Heart left ventricle (tissue), 16 donors: ENCODE data around the gene ASB13. TPM values are rescaled to one million over a fixed set of nuclear protein-coding genes. Genes with fewer than 3 reads are reported as not detected.

Experiments
- ATAC-seq, 4 donors: fragments of 200-7000 bp; cut with Tn5 transposase; one replicate each; pipeline ENCODE4 v1.9.1; 2020 to 2022; ENCODE audit warnings: moderate library complexity in 4 of 4, mild to moderate bottlenecking in 3 of 4, moderate number of reproducible peaks in 1 of 4
- DNase-seq, 5 donors: peaks; one replicate each; pipeline ENCODE4 v3.0.0-alpha.2; 2020
- H3K27ac ChIP-seq, 12 donors: fragments of 200-600 bp; sonication (generic) in 4 of 12; one replicate each; pipeline versions ENCODE4 v1.5.0 to v1.8.0; 2016 to 2022; ENCODE audit warnings: mild to moderate bottlenecking in 2 of 12
- H3K27me3 ChIP-seq, 9 donors: fragments of 200-600 bp; sonication (generic) in 2 of 9; one replicate each; pipeline versions ENCODE4 v1.5.1 to v1.8.0; 2016 to 2022; ENCODE audit warnings: mild to moderate bottlenecking in 3 of 9
- H3K36me3 ChIP-seq, 9 donors: fragments of 200-600 bp; sonication (generic) in 2 of 9; one replicate each; pipeline versions ENCODE4 v1.5.0 to v1.8.0; 2018 to 2022; ENCODE audit warnings: mild to moderate bottlenecking in 2 of 9
- H3K4me1 ChIP-seq, 12 donors: fragments of 200-600 bp; sonication (generic) in 4 of 12; one replicate each; pipeline versions ENCODE4 v1.5.0 to v1.8.0; 2016 to 2022; ENCODE audit warnings: mild to moderate bottlenecking in 3 of 12
- H3K4me3 ChIP-seq, 12 donors: fragments of 200-600 bp; sonication (generic) in 4 of 12; one replicate each; pipeline versions ENCODE4 v1.5.0 to v1.8.0; 2017 to 2022; ENCODE audit warnings: mild to moderate bottlenecking in 9 of 12, moderate library complexity in 4 of 12
- H3K9me3 ChIP-seq, 12 donors: fragments of 200-600 bp; sonication (generic) in 4 of 12; one replicate each; pipeline versions ENCODE4 v1.5.0 to v1.8.0; 2016 to 2022; ENCODE audit warnings: mild to moderate bottlenecking in 1 of 12
- POLR2A ChIP-seq, 2 donors: fragments of 450-650 bp; IDR thresholded peaks; one replicate each; pipeline ENCODE4 v1.6.1; 2017; ENCODE audit warnings: antibody characterized with exemption in 2 of 2, mild to moderate bottlenecking in 2 of 2, moderate library complexity in 2 of 2
- WGBS, 4 donors: extraction: QIAGEN DNeasy Blood & Tissue Kit in 2 of 4; methylation state at CpG; one replicate each; pipeline versions ENCODE4 v1.1.5 to v1.1.7; 2013 to 2018; 5-methylcytosine and 5-hydroxymethylcytosine counted together
- intact Hi-C, 10 donors: fragments of 100-400 bp; cut with DNase I; formaldehyde crosslinking; loops; one replicate each; pipeline versions ENCODE4 v1.11.1 to v1.14.2; 2022
- polyA plus RNA-seq, 2 donors: library from polyadenylated mRNA; stranded (reverse); fragments of 200-250 nt; gene quantifications; one replicate each; pipeline ENCODE4 v1.2.3, GENCODE V29; 2013
- total RNA-seq, 9 donors: library from RNA; depleted of rRNA in 2 of 9; stranded (reverse); fragments of >200 nt in 2 of 9; fragmentation: NEBNext Ultra II Directional in 3 of 9; extraction: Animal tissue kit (Norgen Biotek cat#: 25700) in 3 of 9; gene quantifications; one replicate each; pipeline versions ENCODE4 v1.1.0 to v1.2.4, GENCODE V29; 2016 to 2023
- TF ChIP-seq, protein P1 (sequence below), 12 donors: fragments of 200-600 bp; sonication (generic) in 4 of 12; IDR thresholded peaks; one replicate each; pipeline versions ENCODE4 v1.5.0 to v1.8.0; 2018 to 2022; ENCODE audit warnings: antibody characterized with exemption in 12 of 12, mild to moderate bottlenecking in 5 of 12
- donor health status: ischemic (EF 13 %, LVEDD 7.1; RV severe dilation, severe dysfunction).
- donor health status: healthy with polysubstance abuse.
- donor health status: DM: no; HTN: yes; CAD: no.
- donor health status: DM: no; HTN: no; CAD: no.
- donor health status: ischemic (EF 25% LVEDD 6.9; RV normal size, moderate dysfunction).
- donor health status: ischemic (EF 25% LVEDD 5.7; RV mildly dilated, moderate dysfunction).
- donor health status: healthy.
- donor health status: DM: yes; HTN: yes; CAD: no.
- donor health status: ischemic (EF 35%, LVEDD 5.7; RV mildly dilated, moderate dysfunction).
- donor health status: nonischemic (EF 11% LVEDD 7.7; RV severe dilation, severe dysfunction).
- donor health status: DM: yes; HTN: yes; CAD: no.
- donor health status: PGD.
- donor health status: ischemic (EF 29% LVEDD 5.4; RV normal size, mild dysfunction).
- donor health status: nonischemic (EF 23%, LVEDD 6.1; RV moderate dilation, normal function).

ASB13 gene
- total and polyA plus RNA-seq, 11 donors: 9.9 to 18.6 (median 13.3) TPM

GRCh38 chr10:5634918-5635317 lies 31.5 kb downstream of the ASB13 start:
- no peak for ATAC-seq
- H3K27me3 ChIP-seq: no peaks in the 10 kb centered on the region
- 87 to 91% (median 89%) methylated on average over 7 of the region's 7 CpGs for WGBS, 4 donors
- intact Hi-C loops: loop anchor here in 3 of 10 donors (5.0 to 10.0 kb wide), 2 partner anchors 237 to 240 kb away; no protein-coding TSS in a partner anchor
- H3K4me1 ChIP-seq: peaks cover 0 to 18% (median 12%) of the 10 kb centered on the region in 12 donors
- H3K27ac ChIP-seq: no peak overlapping the region
- H3K36me3 ChIP-seq: peaks cover 0 to 17% (median 16%) of the 10 kb centered on the region in 9 donors
- H3K9me3 ChIP-seq: no peaks in the 10 kb centered on the region
- no peak overlapping the region for H3K4me3 ChIP-seq
- TF ChIP-seq, protein P1, sequence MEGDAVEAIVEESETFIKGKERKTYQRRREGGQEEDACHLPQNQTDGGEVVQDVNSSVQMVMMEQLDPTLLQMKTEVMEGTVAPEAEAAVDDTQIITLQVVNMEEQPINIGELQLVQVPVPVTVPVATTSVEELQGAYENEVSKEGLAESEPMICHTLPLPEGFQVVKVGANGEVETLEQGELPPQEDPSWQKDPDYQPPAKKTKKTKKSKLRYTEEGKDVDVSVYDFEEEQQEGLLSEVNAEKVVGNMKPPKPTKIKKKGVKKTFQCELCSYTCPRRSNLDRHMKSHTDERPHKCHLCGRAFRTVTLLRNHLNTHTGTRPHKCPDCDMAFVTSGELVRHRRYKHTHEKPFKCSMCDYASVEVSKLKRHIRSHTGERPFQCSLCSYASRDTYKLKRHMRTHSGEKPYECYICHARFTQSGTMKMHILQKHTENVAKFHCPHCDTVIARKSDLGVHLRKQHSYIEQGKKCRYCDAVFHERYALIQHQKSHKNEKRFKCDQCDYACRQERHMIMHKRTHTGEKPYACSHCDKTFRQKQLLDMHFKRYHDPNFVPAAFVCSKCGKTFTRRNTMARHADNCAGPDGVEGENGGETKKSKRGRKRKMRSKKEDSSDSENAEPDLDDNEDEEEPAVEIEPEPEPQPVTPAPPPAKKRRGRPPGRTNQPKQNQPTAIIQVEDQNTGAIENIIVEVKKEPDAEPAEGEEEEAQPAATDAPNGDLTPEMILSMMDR (IDR thresholded peaks at IDR 0.05): no peak
- no peak for TF ChIP-seq POLR2A (IDR thresholded peaks at IDR 0.05)
- DNase-seq: peak in 1 of 5 donors; percentile 6

DNA sequence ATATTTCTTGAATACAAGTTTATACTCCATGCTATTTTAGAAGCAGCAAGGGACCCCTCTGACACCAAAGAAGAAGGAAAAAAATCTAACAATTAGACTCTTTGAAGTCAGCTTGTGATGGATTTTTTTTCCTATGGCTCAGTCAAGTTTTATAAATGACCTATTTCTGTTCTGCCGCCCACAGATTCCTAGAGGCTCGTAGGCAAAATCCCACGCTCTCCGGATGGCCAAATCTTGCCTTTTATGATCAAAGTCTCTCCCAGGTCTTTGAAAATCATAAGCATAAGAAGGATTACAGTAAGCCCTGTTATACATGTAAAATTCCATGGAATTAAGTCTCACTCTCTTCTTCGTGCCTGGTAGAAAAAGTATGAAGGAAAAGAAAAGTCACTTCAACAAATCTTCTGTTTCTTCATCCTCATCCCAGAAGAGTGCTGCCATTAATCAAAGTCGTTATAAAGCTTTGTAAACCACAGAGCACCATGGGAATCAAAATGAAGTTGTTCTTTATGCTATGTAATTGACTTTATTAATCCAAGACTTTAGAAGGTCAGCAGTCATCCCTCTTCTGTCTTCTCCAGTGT lies 33.1 kb downstream of the ASB13 start:
- no peak for TF ChIP-seq POLR2A (IDR thresholded peaks at IDR 0.05)
- TF ChIP-seq, protein P1 (IDR thresholded peaks at IDR 0.05): no peak
- intact Hi-C loops: loop anchor here in 4 of 10 donors (2.0 to 10.0 kb wide), 3 partner anchors 239 to 242 kb away; no protein-coding TSS in a partner anchor
- WGBS, 4 donors: 78 to 81% (median 80%) methylated on average over 6 of the region's 6 CpGs
- Histone ChIP-seq H3K9me3 (no peaks in the 10 kb centered on the region), H3K27me3 (no peaks in the 10 kb centered on the region), H3K36me3 (peaks cover 0 to under 1% (median 0%) of the 10 kb centered on the region in 9 donors), H3K4me3 (no peak overlapping the region), H3K27ac (peak overlapping the region in 2 of 12 donors; percentile 4 to 18), H3K4me1 (peaks cover 0 to 28% (median 18%) of the 10 kb centered on the region in 12 donors)
- no peak for DNase-seq
- ATAC-seq: no peak

GRCh38 chr10:5632446-5632845 lies 33.9 kb downstream of the ASB13 start:
- 43 to 62% (median 57%) methylated on average over 4 of the region's 4 CpGs for WGBS, 4 donors
- Histone ChIP-seq H3K27me3 (no peaks in the 10 kb centered on the region), H3K36me3 (no peaks in the 10 kb centered on the region), H3K4me1 (peaks cover 0 to 34% (median 18%) of the 10 kb centered on the region in 12 donors), H3K9me3 (no peaks in the 10 kb centered on the region), H3K4me3 (no peak overlapping the region), H3K27ac (peak overlapping the region in 7 of 12 donors; percentile 4 to 32 (median 18))
- peak in 2 of 4 donors; percentile 15 to 52 for ATAC-seq
- intact Hi-C loops: loop anchor here in 4 of 10 donors (2.0 to 10.0 kb wide), 3 partner anchors 240 to 242 kb away; no protein-coding TSS in a partner anchor
- no peak for TF ChIP-seq POLR2A (IDR thresholded peaks at IDR 0.05)
- TF ChIP-seq, protein P1 (IDR thresholded peaks at IDR 0.05): no peak
- DNase-seq: no peak

DNA sequence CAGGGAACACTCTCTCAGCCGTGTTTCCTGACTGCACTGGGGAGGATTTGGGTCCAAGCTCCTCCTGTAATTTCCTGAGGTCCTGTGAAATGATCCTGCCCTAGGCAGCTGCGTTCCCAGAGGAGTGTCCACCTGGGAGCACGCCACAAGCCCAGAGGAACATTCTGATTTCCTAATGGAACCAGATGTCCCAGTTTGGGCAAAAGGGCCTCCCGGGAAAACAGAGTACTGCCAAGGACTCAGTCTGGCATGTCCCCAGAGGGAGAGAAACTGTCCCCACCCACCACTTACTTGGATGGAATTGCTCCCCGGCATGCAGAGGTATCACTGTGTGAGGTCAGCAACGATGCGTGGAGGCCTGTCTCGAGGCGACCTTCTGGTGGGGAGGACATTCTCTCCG lies 34.5 kb downstream of the ASB13 start:
- H3K27me3 ChIP-seq: no peaks in the 10 kb centered on the region
- no peak overlapping the region for H3K4me3 ChIP-seq
- intact Hi-C loops: loop anchor here in 4 of 10 donors (2.0 to 10.0 kb wide), 3 partner anchors 240 to 243 kb away; no protein-coding TSS in a partner anchor
- H3K27ac ChIP-seq: peak overlapping the region in 4 of 12 donors; percentile 16 to 41 (median 24)
- no peaks in the 10 kb centered on the region for H3K36me3 ChIP-seq
- peaks cover 0 to 34% (median 18%) of the 10 kb centered on the region in 12 donors for H3K4me1 ChIP-seq
- 42 to 60% (median 52%) methylated on average over 9 to 10 of the region's 10 CpGs for WGBS, 4 donors
- peak in 2 of 4 donors; percentile 22 to 24 for ATAC-seq
- TF ChIP-seq, protein P1 (IDR thresholded peaks at IDR 0.05): no peak
- no peak for DNase-seq
- H3K9me3 ChIP-seq: no peaks in the 10 kb centered on the region
